ENCODE measurements around the gene OSGIN1. TPM values are rescaled to one million over a fixed set of nuclear protein-coding genes. Genes with fewer than 3 reads are reported as not detected.
A peak's percentile ranks its signal among the peaks of the same experiment; 100 is the strongest.

The OSGIN1 gene
- total and polyA plus RNA-seq, 3 donors from 2014 or later = 12.3 to 18.5 (median 13.5) TPM

GRCh38 chr16:83994703-83995102 lies 41.7 kb downstream of the OSGIN1 start:
- TF ChIP-seq POLR2A (IDR thresholded peaks at IDR 0.05) = no peak
- TF ChIP-seq CTCF (IDR thresholded peaks at IDR 0.05) = no peak
- no peak overlapping the region for H3K27ac ChIP-seq
- DNase-seq = no peak
- no peaks in the 10 kb centered on the region for H3K4me1 ChIP-seq
- H3K27me3 ChIP-seq = no peaks in the 10 kb centered on the region
- intact Hi-C loops (cut with DNase I; ENCODE audit: low total_unique reads) = no loop called here
- 87 to 88% methylated on average over 13 of the region's 13 CpGs for WGBS, 2 donors
- H3K9me3 ChIP-seq = no peaks in the 10 kb centered on the region
- H3K36me3 ChIP-seq (ENCODE audit: low read depth, missing control alignments) = no peaks in the 10 kb centered on the region
- no peak overlapping the region for H3K4me3 ChIP-seq

GRCh38 chr16:83995754-83996153 lies 42.7 kb downstream of the OSGIN1 start:
- intact Hi-C loops (cut with DNase I; ENCODE audit: low total_unique reads) = no loop called here
- Histone ChIP-seq H3K27me3 (no peaks in the 10 kb centered on the region), H3K9me3 (no peaks in the 10 kb centered on the region), H3K4me1 (no peaks in the 10 kb centered on the region), H3K27ac (no peak overlapping the region), H3K36me3 (ENCODE audit: low read depth, missing control alignments) (no peaks in the 10 kb centered on the region), H3K4me3 (peak overlapping the region in 1 of 2 donors; percentile 9)
- TF ChIP-seq POLR2A (IDR thresholded peaks at IDR 0.05) (no peak), CTCF (IDR thresholded peaks at IDR 0.05) (no peak)
- WGBS, 2 donors = 7 to 23% methylated on average over 14 to 21 of the region's 21 CpGs
- peak; percentile 60 for DNase-seq

GRCh38 chr16:83996481-83997252 lies 43.6 kb downstream of the OSGIN1 start:
- H3K9me3 ChIP-seq = no peaks in the 10 kb centered on the region
- no peak overlapping the region for H3K27ac ChIP-seq
- intact Hi-C loops (cut with DNase I; ENCODE audit: low total_unique reads) = no loop called here
- no peaks in the 10 kb centered on the region for H3K36me3 ChIP-seq (ENCODE audit: low read depth, missing control alignments)
- 86 to 87% methylated on average over 9 to 15 of the region's 15 CpGs for WGBS, 2 donors
- TF ChIP-seq POLR2A (IDR thresholded peaks at IDR 0.05) = no peak
- no peak for TF ChIP-seq CTCF (IDR thresholded peaks at IDR 0.05)
- DNase-seq = no peak
- H3K27me3 ChIP-seq = no peaks in the 10 kb centered on the region
- H3K4me3 ChIP-seq = no peak overlapping the region
- H3K4me1 ChIP-seq = no peaks in the 10 kb centered on the region

GRCh38 chr16:83998091-83998490 lies 45.1 kb downstream of the OSGIN1 start:
- no peaks in the 10 kb centered on the region for H3K36me3 ChIP-seq (ENCODE audit: low read depth, missing control alignments)
- TF ChIP-seq POLR2A (IDR thresholded peaks at IDR 0.05) (no peak), CTCF (IDR thresholded peaks at IDR 0.05) (no peak)
- no peaks in the 10 kb centered on the region for H3K27me3 ChIP-seq
- no peak overlapping the region for H3K4me3 ChIP-seq
- no peak overlapping the region for H3K27ac ChIP-seq
- no peaks in the 10 kb centered on the region for H3K4me1 ChIP-seq
- no peak for DNase-seq
- intact Hi-C loops (cut with DNase I; ENCODE audit: low total_unique reads) = no loop called here
- 92 to 94% methylated on average over 8 to 13 of the region's 13 CpGs for WGBS, 2 donors
- H3K9me3 ChIP-seq = no peaks in the 10 kb centered on the region
